ENCODE results near the gene CDCA5. TPM values are rescaled to one million over a fixed set of nuclear protein-coding genes. Genes with fewer than 3 reads are reported as not detected.
A peak's percentile ranks its signal among the peaks of the same experiment; 100 is the strongest.

The CDCA5 gene
- polyA plus RNA-seq, 2 of the 4 experiments (the other 2 are of a cell fraction): 30.9 to 46.0 TPM

- TF ChIP-seq HOXA7 (CRISPR knock-in tag; IDR thresholded peaks at IDR 0.05): 0 out of 2 replicates have a peak, but pooled peaks have one; percentile 13
- TF ChIP-seq KDM5A (IDR thresholded peaks at IDR 0.05): no peak
- no peak overlapping the region for H3K4me2 ChIP-seq
- no peak for DNase-seq (ENCODE audit: low read depth in 1 of 2, low spot score in 1 of 2)
- peaks cover 31% of the 10 kb centered on the region; the same call in 2 of the 3 replicates for H3K4me1 ChIP-seq
- no peaks in the 10 kb centered on the region for H3K9me3 ChIP-seq
- no peak overlapping the region for H3K27ac ChIP-seq
- POLR2A ChIA-PET: interaction anchor here (0.6 to 2.0 kb wide), 9 partner anchors 8 to 341 kb away, joined by 3 to 16 read pairs (median 4); partner anchors contain the start of genes CAPN1, DPF2, SNX15 and SYVN1
- no peak for ATAC-seq
- FAIRE-seq: no peak
- WGBS (ENCODE audit: missing lambda C conversion rate): 76% methylated on average over 18 of the region's 18 CpGs
- CTCF ChIA-PET: interaction anchor here (0.8 to 6.3 kb wide), 25 partner anchors 8 to 376 kb away, joined by 3 to 75 read pairs (median 5); partner anchors contain the start of genes ARL2, BATF2, CAPN1 and SYVN1
- no peak overlapping the region for H3K4me3 ChIP-seq
Measured at GRCh38 chr11:65118097-65118837, 34.4 kb upstream of the CDCA5 start.

GRCh38 chr11:65117206-65118096 lies 33.6 kb upstream of the CDCA5 start, which contains the start of gene ZNHIT2:
TSS of gene ZNHIT2 (minus strand) at chr11:65117701. CDS start at chr11:65117653, 48 bp downstream.
- POLR2A ChIA-PET: interaction anchor here (0.6 to 2.0 kb wide), 9 partner anchors 9 to 340 kb away, joined by 3 to 16 read pairs (median 4); partner anchors contain the start of genes CAPN1, DPF2, SNX15 and SYVN1
- DNase-seq (ENCODE audit: low read depth in 1 of 2, low spot score in 1 of 2): peak; percentile 82 to 98
- H3K4me1 ChIP-seq: peaks cover 34% of the 10 kb centered on the region; the same call in 2 of the 3 replicates
- peak within 1 kb of the TSS; percentile 93 for H3K27ac ChIP-seq
- FAIRE-seq: peak; percentile 61
- WGBS (ENCODE audit: missing lambda C conversion rate): 1% methylated on average over 37 of the region's 89 CpGs
- CTCF ChIA-PET: interaction anchor here (0.7 to 6.3 kb wide), 35 partner anchors 8 to 375 kb away, joined by 3 to 75 read pairs (median 4); partner anchors contain the start of genes ARL2, BATF2, CAPN1 and SYVN1
- ATAC-seq: peak; percentile 55 to 74
- H3K4me3 ChIP-seq: peak within 1 kb of the TSS; percentile 86
- H3K9me3 ChIP-seq: no peaks in the 10 kb centered on the region
- H3K4me2 ChIP-seq: peak within 1 kb of the TSS; percentile 92
- TF ChIP-seq MYC (IDR thresholded peaks at IDR 0.05; ENCODE audit: borderline replicate concordance, low read length) (peak; percentile 66; the same call in 1 of the 2 replicates), CBX8 (IDR thresholded peaks at IDR 0.05) (no peak), CTCF (IDR thresholded peaks at IDR 0.05) (peak; percentile 88), HOXB5 (CRISPR knock-in tag; IDR thresholded peaks at IDR 0.05) (no peak), JUNB (IDR thresholded peaks at IDR 0.05) (no peak), MAFK (IDR thresholded peaks at IDR 0.05; ENCODE audit: partially characterized antibody) (no peak), KDM5A (IDR thresholded peaks at IDR 0.05) (peak; percentile 79), ATOH8 (CRISPR knock-in tag; IDR thresholded peaks at IDR 0.05; ENCODE audit: low read depth) (no peak), CHD2 (IDR thresholded peaks at IDR 0.05; ENCODE audit: low read length, partially characterized antibody) (no peak), MAZ (IDR thresholded peaks at IDR 0.05; ENCODE audit: borderline replicate concordance, low read depth, low read length) (0 out of 2 replicates have a peak, but pooled peaks have one; percentile 43), GATA3 (IDR thresholded peaks at IDR 0.05; ENCODE audit: borderline replicate concordance) (peak; percentile 46; the same call in 1 of the 2 replicates), ZFP36 (IDR thresholded peaks at IDR 0.05; ENCODE audit: borderline replicate concordance, partially characterized antibody) (no peak), E2F6 (IDR thresholded peaks at IDR 0.05; ENCODE audit: borderline replicate concordance, low read depth) (0 out of 2 replicates have a peak, but pooled peaks have one; percentile 48), RCOR1 (IDR thresholded peaks at IDR 0.05; ENCODE audit: low read depth, low read length) (no peak), HDAC2 (IDR thresholded peaks at IDR 0.05) (no peak), PBX3 (IDR thresholded peaks at IDR 0.05) (peak; percentile 73), CHD4 (IDR thresholded peaks at IDR 0.05; ENCODE audit: borderline replicate concordance) (no peak), USF2 (IDR thresholded peaks at IDR 0.05) (0 out of 2 replicates have a peak, but pooled peaks have one; percentile 9), HES2 (IDR thresholded peaks at IDR 0.05) (no peak), ZNF302 (CRISPR knock-in tag; IDR thresholded peaks at IDR 0.05) (no peak), HOXB13 (CRISPR knock-in tag; IDR thresholded peaks at IDR 0.05; ENCODE audit: low read depth) (no peak), CBX2 (IDR thresholded peaks at IDR 0.05; ENCODE audit: borderline replicate concordance, low read depth) (no peak), PHF8 (IDR thresholded peaks at IDR 0.05; ENCODE audit: borderline replicate concordance, low read depth) (peak; percentile 98), ZC3H11A (IDR thresholded peaks at IDR 0.05) (peak; percentile 3; the same call in 1 of the 2 replicates), MAX (IDR thresholded peaks at IDR 0.05) (peak; percentile 89), FOSB (CRISPR knock-in tag; IDR thresholded peaks at IDR 0.05) (no peak)
